Measurements from ENCODE around the gene TMEM263. TPM values are rescaled to one million over a fixed set of nuclear protein-coding genes. Genes with fewer than 3 reads are reported as not detected.

Gene TMEM263
- total and polyA plus RNA-seq, 2 of the 13 experiments (the other 11 are each of a cell fraction or from before 2014, with no cell fraction given) = 25.9 to 58.6 TPM

- TF ChIP-seq ARID5B (CRISPR knock-in tag; IDR thresholded peaks at IDR 0.05) (peak; percentile 87), HOXD1 (CRISPR knock-in tag; IDR thresholded peaks at IDR 0.05) (no peak), TFAP4 (IDR thresholded peaks at IDR 0.05; ENCODE audit: borderline replicate concordance, low read depth) (no peak), ATF3 (CRISPR knock-in tag; IDR thresholded peaks at IDR 0.05) (no peak), ZNF614 (CRISPR knock-in tag; IDR thresholded peaks at IDR 0.05; ENCODE audit: borderline replicate concordance) (0 out of 2 replicates have a peak, but pooled peaks have one; percentile 35), GLMP (CRISPR knock-in tag; IDR thresholded peaks at IDR 0.05; ENCODE audit: borderline replicate concordance) (no peak), FOXP1 (IDR thresholded peaks at IDR 0.05) (no peak), FOXP1 (CRISPR knock-in tag; IDR thresholded peaks at IDR 0.05) (peak; percentile 42; the same call in 1 of the 2 replicates), HOXA9 (CRISPR knock-in tag; IDR thresholded peaks at IDR 0.05; ENCODE audit: borderline replicate concordance) (no peak), ZMYM3 (CRISPR knock-in tag; IDR thresholded peaks at IDR 0.05) (no peak), ZNF773 (CRISPR knock-in tag; IDR thresholded peaks at IDR 0.05; ENCODE audit: borderline replicate concordance) (no peak), ZNF337 (CRISPR knock-in tag; IDR thresholded peaks at IDR 0.05; ENCODE audit: borderline replicate concordance, low read depth) (peak; percentile 77; the same call in 1 of the 2 replicates), ARID4A (CRISPR knock-in tag; IDR thresholded peaks at IDR 0.05; ENCODE audit: borderline replicate concordance) (no peak), CAMTA2 (CRISPR knock-in tag; IDR thresholded peaks at IDR 0.05; ENCODE audit: borderline replicate concordance) (no peak), SETDB1 (CRISPR knock-in tag; IDR thresholded peaks at IDR 0.05; ENCODE audit: borderline replicate concordance) (no peak), ATF6 (CRISPR knock-in tag; conservative IDR thresholded peaks at IDR 0.05) (no peak)
These were observed 18.8 kb downstream of the TMEM263 start (continued) for GRCh38 chr12:106974511-106974910.
